DMS53 treated with DMSO at 0.1 percent for 48 hours (cell line): ENCODE data around the gene GPC5.
"Not testable (repeated sequence)": the region's sequence is repeated elsewhere in the genome, so short reads cannot be mapped to it uniquely, and the experiment has no call there.

Source experiments
- DNase-seq: peaks from one replicate; lab custom pipeline; 2025; ENCODE audit not compliant: unreplicated experiment; lab: John Stamatoyannopoulos, UW

GPC5 gene

DNA sequence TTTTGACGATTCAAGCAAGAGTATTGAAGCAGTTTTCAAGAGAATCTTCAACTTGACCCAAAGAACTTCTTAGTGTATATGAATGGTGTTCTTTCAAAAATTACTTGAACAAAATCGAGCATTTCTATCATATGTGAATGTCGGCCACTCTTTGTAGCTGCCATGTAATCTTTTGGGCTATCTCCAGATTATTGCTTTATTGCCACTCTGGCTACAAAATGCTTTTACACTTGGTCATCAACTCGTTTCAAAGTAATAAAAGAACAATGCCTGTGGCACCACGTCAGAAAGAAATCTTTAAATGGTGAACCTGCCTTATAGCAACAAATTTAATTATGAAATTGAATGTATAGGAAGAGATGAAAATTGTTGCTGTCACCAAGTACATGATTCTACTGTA is 834.5 kb downstream of the GPC5 start:
- DNase-seq: no peak

GRCh38 chr13:92251671-92252210 is 853.3 kb downstream of the GPC5 start:
- no peak for DNase-seq

GRCh38 chr13:92255526-92255925 is 857.1 kb downstream of the GPC5 start:
- no peak for DNase-seq

DNA sequence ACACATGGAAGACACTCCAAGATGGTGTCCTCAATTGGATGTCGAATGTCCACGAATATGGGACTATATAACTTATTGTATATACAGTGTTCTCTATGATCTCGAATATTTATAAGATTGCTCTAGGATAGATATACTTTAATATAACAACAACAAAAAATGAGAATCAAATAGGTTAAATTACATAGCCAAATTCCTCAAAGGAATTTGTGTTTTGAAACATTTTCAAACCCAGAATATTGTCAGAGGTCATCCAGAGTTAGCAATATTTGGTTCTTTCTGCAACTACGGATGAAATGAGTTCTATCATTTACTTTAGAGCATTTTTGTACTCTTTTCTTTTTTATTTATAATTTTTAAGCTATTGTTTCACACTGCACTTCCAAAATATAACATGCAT is 857.8 kb downstream of the GPC5 start:
- DNase-seq: no peak

DNA sequence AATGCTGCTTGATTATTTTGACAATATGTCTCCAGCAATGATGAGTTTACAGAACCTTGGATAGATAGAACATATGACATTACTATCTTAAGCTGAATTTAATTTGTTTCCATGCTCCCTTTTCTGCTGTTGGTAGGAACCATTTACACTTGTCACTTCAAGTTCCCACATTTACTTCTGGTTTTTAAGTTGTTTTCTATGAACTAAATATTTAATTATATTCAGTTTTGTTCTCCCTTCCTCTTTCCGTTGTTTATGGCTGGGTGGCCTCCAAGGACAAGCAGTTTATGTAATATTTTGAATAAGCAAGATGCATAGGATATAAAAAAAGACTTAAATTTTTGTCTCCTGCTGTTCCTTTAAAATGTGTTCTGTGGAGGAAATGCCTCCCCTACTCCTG is 860.6 kb downstream of the GPC5 start:
- no peak for DNase-seq

- DNase-seq: no peak
These were observed 861.1 kb downstream of the GPC5 start for GRCh38 chr13:92259523-92259922.

GRCh38 chr13:92260363-92260762 is 861.9 kb downstream of the GPC5 start:
- no peak for DNase-seq

DNA sequence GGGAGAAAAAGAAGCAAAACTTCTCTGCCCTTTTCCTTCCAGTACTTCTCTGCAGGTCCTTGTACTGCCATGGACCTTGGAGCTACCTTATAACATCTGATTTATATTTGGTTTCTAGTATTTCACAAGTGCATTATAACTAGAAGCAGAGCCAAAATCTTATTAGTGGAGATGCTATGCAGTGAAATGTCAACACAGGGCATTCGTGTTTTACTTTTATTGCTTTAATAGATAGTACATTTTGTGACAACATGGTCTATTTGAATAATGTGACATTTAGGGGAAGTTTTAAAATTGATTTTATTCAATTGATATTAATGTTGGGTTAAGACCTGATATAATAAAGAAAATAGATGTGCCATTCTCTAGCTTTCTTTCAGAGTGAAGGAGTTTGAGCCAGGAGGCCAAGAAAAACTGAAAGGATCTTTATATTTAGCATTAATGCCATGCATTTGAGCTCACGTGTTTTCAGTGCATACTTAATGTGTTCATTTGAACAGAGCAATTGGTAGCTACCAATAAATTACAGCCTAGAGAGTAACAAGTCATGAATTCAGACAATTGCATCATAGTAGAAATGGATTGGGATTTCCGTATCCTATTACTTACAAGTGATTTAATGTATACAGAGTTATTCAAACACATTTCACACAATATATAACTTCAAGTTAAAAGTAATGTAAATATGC is 863.8 kb downstream of the GPC5 start:
- no peak for DNase-seq

GRCh38 chr13:92265408-92265807 is 867.0 kb downstream of the GPC5 start:
- DNase-seq: no peak

- DNase-seq: no peak
These were observed 872.6 kb downstream of the GPC5 start for GRCh38 chr13:92270990-92271389.

- no peak for DNase-seq
These were observed 873.8 kb downstream of the GPC5 start for GRCh38 chr13:92272177-92272576.

- not testable (repeated sequence) for DNase-seq
These were observed 882.6 kb downstream of the GPC5 start for GRCh38 chr13:92280986-92281385.

- not testable (repeated sequence) for DNase-seq
These were observed 892.4 kb downstream of the GPC5 start for GRCh38 chr13:92290718-92291307.

GRCh38 chr13:92294533-92294932 is 896.1 kb downstream of the GPC5 start:
- not testable (repeated sequence) for DNase-seq

DNA sequence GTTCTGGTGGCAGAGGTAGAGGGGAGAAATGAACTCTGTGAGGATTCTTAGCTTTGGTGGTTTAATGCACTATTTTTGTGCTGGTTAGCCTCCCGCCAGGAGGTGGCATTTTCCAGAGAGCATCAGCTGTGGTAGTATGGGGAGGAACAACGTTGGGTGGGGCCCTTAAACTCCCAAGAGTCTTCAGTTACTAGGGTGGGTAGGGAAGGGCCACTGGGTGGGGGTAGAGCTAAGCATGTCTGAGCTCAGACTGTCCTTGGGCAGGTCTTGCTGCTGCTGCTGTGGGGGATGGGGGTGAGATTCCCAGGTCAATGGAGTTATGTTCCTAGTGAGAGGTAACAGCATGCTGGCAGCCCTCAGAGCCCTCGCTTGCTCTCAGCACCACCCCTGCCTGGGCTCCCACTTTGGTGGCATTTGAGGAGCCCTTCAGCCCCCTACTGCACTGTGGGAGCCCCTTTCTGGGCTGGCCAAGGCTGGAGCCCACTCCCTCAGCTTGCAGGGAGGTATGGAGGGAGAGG is 897.8 kb downstream of the GPC5 start:
- DNase-seq: not testable (repeated sequence)

GRCh38 chr13:92297971-92298942 is 899.8 kb downstream of the GPC5 start:
- DNase-seq: no peak

GRCh38 chr13:92300651-92301050 is 902.2 kb downstream of the GPC5 start:
- no peak for DNase-seq

DNA sequence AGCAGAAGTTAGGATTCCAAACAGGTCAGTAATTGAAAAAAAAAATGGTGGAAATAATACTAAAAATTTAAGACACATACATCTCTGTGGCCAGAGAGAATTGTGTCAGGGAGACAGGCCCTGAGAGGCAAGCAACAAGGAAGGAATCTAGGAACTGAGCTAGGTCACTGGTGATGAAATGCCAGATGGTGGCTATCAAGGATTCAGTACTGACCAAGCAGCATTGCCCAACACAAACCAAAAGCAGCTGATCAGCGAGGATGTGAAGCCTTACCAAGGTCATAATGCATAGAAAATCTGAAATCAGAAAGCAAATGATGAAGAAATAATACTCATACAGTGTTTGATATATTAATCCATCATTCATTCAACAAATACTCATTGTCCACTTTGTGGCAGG is 905.0 kb downstream of the GPC5 start:
- no peak for DNase-seq

DNA sequence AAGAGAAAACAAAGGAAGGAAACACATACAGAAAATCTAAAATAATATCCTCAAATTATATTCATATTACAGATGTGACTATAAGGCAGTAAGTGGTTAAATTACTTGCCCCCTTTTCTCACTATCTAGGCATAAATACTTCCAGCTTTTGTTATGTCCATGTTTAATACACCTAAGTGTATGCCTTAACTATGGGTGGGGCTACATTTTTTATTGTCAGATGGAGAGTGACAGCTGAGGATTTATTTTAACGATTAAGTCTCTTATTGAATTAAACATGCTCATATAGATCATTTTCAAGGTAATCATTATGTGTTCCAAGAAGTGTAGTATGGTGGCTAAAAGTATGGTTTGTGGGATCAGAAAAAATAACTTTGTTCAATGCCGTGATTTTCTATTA is 909.3 kb downstream of the GPC5 start:
- no peak for DNase-seq

GRCh38 chr13:92312823-92313222 is 914.4 kb downstream of the GPC5 start:
- DNase-seq: no peak

DNA sequence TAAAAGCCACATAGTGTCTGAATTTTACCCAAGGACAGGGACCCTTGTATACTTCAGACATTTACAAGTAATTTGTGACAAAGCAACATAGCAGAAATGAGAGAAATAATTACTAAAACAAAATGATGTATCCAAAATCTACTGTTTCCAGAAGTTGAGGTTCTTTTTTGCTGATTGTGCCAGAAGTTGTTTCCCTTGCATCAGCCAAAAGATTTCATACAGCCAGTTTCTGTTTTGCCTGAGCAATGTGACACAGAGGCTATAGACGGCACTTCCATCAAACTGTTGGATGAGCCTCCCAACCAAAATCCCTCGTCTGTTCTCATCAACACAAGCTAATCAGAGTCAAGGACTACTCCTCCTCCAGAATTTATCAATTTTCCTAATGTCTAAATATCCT is 915.0 kb downstream of the GPC5 start:
- no peak for DNase-seq
